GM21619 (cell line): ENCODE measurements around the gene MAD2L2.

ENCODE experiments used
- ATAC-seq: cut with Tn5 transposase; IDR thresholded peaks from one replicate; pipeline ENCODE4 v1.9.1; 2021; ENCODE audit not compliant: unreplicated experiment

Gene MAD2L2

GRCh38 chr1:11705596-11705995, 24.6 kb upstream of the MAD2L2 start:
- no peak for ATAC-seq

- no peak for ATAC-seq
Observed at GRCh38 chr1:11704691-11705475, 23.9 kb upstream of the MAD2L2 start.

- no peak for ATAC-seq
Observed at GRCh38 chr1:11704194-11704529, 23.2 kb upstream of the MAD2L2 start.

- ATAC-seq = no peak
Observed at GRCh38 chr1:11703357-11704193, 22.6 kb upstream of the MAD2L2 start.

- no peak for ATAC-seq
Observed at GRCh38 chr1:11701981-11702803, 21.2 kb upstream of the MAD2L2 start.

- no peak for ATAC-seq
Observed at GRCh38 chr1:11701551-11701961, 20.6 kb upstream of the MAD2L2 start.

GRCh38 chr1:11700601-11701467, 19.9 kb upstream of the MAD2L2 start:
- ATAC-seq = no peak

GRCh38 chr1:11697893-11698210, 16.9 kb upstream of the MAD2L2 start:
- ATAC-seq = no peak

GRCh38 chr1:11697188-11697892, 16.4 kb upstream of the MAD2L2 start:
- no peak for ATAC-seq

- ATAC-seq = no peak
Observed at GRCh38 chr1:11695861-11696260, 14.9 kb upstream of the MAD2L2 start.

- ATAC-seq = no peak
Observed at GRCh38 chr1:11693917-11694316, 13.0 kb upstream of the MAD2L2 start.

GRCh38 chr1:11693024-11693590, 12.2 kb upstream of the MAD2L2 start:
- ATAC-seq = no peak

GRCh38 chr1:11691928-11692711, 11.2 kb upstream of the MAD2L2 start:
- ATAC-seq = no peak

GRCh38 chr1:11691302-11691914, 10.5 kb upstream of the MAD2L2 start, which contains the start of gene DRAXIN:
DRAXIN (plus strand) TSS chr1:11691710; CDS start chr1:11706259, 14,549 bp downstream.
- no peak for ATAC-seq

GRCh38 chr1:11690397-11691301, 9.7 kb upstream of the MAD2L2 start:
- no peak for ATAC-seq

- ATAC-seq = no peak
Observed at GRCh38 chr1:11688506-11688905, 7.6 kb upstream of the MAD2L2 start.

- ATAC-seq = no peak
Observed at GRCh38 chr1:11685210-11685752, 4.3 kb upstream of the MAD2L2 start.
